ENCODE measurements around the gene OTOA.
"Not testable (repeated sequence)": the region's sequence is repeated elsewhere in the genome, so short reads cannot be mapped to it uniquely, and the experiment has no call there.

OTOA gene

GRCh38 chr16:21722771-21723455 is 59.1 kb downstream of the OTOA start:
- DNase-seq (ENCODE audit: low read depth) = no peak

GRCh38 chr16:21723532-21723931 is 59.8 kb downstream of the OTOA start:
- no peak for DNase-seq (ENCODE audit: low read depth)

GRCh38 chr16:21727344-21727743 is 63.6 kb downstream of the OTOA start:
- no peak for DNase-seq (ENCODE audit: low read depth)

GRCh38 chr16:21731233-21731632 is 67.5 kb downstream of the OTOA start:
- DNase-seq (ENCODE audit: low read depth) = not testable (repeated sequence)

GRCh38 chr16:21740637-21741036 is 76.9 kb downstream of the OTOA start:
- not testable (repeated sequence) for DNase-seq (ENCODE audit: low read depth)

- not testable (repeated sequence) for DNase-seq (ENCODE audit: low read depth)
These were observed 92.7 kb downstream of the OTOA start for GRCh38 chr16:21756192-21757079.

- DNase-seq (ENCODE audit: low read depth) = not testable (repeated sequence)
These were observed 93.4 kb downstream of the OTOA start for GRCh38 chr16:21757080-21757671.

- not testable (repeated sequence) for DNase-seq (ENCODE audit: low read depth)
These were observed 104.5 kb downstream of the OTOA start for GRCh38 chr16:21768280-21768679.

- not testable (repeated sequence) for DNase-seq (ENCODE audit: low read depth)
These were observed 105.0 kb downstream of the OTOA start for GRCh38 chr16:21768810-21769209.

- DNase-seq (ENCODE audit: low read depth) = not testable (repeated sequence)
These were observed 105.5 kb downstream of the OTOA start for GRCh38 chr16:21769284-21769683.

- DNase-seq (ENCODE audit: low read depth) = not testable (repeated sequence)
These were observed 106.8 kb downstream of the OTOA start for GRCh38 chr16:21770584-21770983.

- not testable (repeated sequence) for DNase-seq (ENCODE audit: low read depth)
These were observed 108.9 kb downstream of the OTOA start for GRCh38 chr16:21772547-21773206.

- DNase-seq (ENCODE audit: low read depth) = not testable (repeated sequence)
These were observed 109.4 kb downstream of the OTOA start for GRCh38 chr16:21773207-21773553.

GRCh38 chr16:21780525-21780924 is 116.8 kb downstream of the OTOA start:
- DNase-seq (ENCODE audit: low read depth) = not testable (repeated sequence)

- DNase-seq (ENCODE audit: low read depth) = not testable (repeated sequence)
These were observed 126.7 kb downstream of the OTOA start for GRCh38 chr16:21790506-21790905.

GRCh38 chr16:21793310-21793709 is 129.5 kb downstream of the OTOA start:
- not testable (repeated sequence) for DNase-seq (ENCODE audit: low read depth)

GRCh38 chr16:21798601-21799000 is 134.8 kb downstream of the OTOA start:
- not testable (repeated sequence) for DNase-seq (ENCODE audit: low read depth)

GRCh38 chr16:21801538-21802374 is 138.0 kb downstream of the OTOA start:
- not testable (repeated sequence) for DNase-seq (ENCODE audit: low read depth)

GRCh38 chr16:21802375-21802663 is 138.6 kb downstream of the OTOA start:
- not testable (repeated sequence) for DNase-seq (ENCODE audit: low read depth)

All from stimulated activated CD8-positive, alpha-beta memory T cell treated with anti-CD3 and anti-CD28 coated beads, Interleukin-7, amount 100 ng/mL, for 24 hours (primary cell).